DMS 273 (cell line): ENCODE data around the gene TCP11L2.

Source experiments
- DNase-seq: peaks from one replicate; lab custom pipeline; 2025; ENCODE audit not compliant: unreplicated experiment; lab: John Stamatoyannopoulos, UW

TCP11L2 gene

DNA sequence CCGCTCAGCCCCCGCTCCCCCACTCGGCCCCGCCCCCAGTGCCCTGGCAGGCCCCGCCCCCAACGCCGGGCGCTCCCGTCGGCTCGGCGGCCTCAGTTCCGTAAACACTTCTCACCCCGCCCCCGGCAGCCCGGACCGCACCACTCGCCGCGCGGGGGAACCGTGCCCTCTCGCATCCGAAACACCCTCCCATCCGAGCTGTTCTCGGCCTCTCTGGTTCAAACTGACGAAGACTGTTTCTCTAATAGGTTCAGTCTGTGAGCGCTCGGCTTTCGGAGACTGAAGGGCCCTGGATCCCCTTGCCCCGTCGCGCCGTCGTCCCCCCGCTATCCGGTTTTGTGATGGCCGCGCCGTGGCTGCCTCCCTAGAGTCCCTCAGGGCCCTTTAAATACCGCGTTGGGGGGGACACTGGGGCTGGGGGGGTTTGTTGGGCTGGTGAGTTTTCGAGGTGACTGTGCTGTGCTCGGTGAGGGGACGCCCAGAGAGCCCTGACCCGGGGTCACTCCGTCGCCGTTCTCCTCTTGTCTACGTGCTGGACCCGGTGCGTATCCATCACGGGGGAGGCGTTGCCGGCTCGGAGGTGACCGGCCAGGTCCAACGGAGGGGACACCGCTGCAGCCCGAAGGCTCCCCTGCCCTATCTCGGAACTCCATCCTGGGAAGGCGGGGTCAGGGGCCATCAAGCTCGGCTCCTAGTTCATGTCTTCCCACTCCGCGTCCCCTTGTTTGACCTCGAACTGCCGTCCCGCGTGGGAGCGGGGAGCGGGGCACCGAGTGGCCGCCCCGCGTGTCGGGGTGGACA, at the start of gene TCP11L2:
Gene TCP11L2 (plus strand): TSS at position 333 of the 801 bp plus-strand sequence. CDS start 8,343 bp downstream, outside the sequence.
- peak; percentile 90 for DNase-seq

DNA sequence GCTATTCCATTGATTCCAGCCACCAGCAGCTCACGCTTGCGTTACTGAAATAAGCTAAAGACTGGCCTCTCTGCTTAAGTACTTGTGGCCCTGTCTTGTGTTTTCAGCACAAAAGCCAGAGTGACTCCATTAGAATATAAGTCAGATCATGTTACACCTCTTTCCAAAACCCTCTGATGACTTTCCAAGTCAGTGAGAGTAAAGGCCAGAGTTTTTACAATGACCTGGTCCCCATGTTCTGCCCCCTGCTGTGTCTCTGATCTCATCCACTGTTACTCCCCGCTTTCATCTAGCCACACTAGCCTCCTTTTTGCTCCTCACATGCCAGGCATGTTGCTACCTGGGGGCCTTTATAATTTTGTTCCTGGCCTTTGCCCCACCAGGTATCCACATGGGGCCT, 47.8 kb upstream of the TCP11L2 start:
- DNase-seq: peak; percentile 45

DNA sequence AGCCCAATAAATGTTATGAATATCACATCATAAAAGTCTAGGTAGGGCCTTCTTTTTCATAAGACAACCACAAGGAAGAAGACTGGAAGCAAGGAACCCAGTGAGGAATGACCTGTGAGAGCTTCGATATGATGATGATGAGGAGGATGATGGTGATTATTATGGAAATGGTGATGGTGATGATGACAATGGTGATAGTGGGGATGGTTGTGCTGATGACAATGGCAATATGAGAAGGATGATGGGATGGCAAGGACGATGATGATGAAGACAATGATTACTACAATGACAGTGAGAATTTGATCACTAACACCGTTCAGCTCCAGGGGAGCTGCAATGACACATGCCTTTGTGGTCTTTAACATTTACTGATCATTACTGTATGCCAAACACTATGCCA, 47.0 kb upstream of the TCP11L2 start:
- DNase-seq: no peak

DNA sequence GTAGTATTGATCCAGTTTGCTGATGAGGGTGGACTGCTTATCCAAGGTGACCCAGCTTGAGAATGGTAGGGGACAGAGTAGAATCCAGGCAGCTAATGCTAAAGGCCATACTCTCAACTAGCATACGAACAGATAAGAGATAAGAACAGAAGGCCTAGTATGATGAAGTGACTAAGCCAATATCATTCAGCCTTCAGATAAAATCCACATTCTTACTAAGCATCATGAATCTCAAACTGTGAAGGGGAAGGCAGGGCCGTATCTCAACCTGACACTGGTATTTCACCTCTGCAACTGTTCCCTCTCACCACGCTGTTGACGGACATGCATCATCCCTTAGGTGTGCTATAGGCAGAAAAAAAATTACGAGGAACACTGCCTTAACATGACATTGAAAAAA, 46.6 kb upstream of the TCP11L2 start:
- no peak for DNase-seq

DNA sequence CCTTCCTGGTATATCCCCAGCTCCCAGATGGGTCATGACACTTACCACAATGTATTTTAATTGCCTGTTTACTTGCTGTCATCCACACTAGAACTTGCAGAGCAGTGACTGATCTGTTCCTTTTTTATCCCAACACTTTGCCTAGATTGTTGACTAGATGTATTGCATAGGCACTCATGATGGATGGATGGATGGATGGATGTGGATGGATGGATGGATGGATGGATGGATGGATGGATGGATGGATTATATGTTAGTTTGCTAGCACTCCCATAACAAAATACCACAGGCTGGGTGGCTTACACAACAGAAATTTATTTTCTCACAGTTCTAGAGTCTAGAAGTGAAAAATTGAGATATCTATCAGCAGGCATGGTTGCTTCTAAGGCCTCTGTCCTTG, 46.0 kb upstream of the TCP11L2 start:
- DNase-seq: no peak

DNA sequence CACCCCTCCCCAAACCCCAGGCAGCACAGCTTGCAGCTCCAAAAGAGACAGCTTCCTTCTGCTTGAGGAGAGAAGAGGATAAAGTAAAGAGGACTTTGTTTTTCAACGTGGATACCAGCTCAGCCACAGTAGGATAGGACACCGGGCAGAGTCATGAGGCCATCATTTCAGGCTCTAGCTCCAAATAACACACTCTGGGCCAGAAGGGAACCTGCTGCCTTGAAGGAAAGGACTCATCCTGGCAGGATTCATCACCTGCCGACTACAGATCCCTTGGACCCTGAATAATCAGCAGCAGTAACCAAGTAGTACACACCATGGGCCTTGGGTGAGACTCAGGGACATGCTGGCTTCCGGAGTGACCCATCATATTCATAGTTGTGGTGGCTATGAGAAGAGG, 44.3 kb upstream of the TCP11L2 start:
- DNase-seq: no peak

DNA sequence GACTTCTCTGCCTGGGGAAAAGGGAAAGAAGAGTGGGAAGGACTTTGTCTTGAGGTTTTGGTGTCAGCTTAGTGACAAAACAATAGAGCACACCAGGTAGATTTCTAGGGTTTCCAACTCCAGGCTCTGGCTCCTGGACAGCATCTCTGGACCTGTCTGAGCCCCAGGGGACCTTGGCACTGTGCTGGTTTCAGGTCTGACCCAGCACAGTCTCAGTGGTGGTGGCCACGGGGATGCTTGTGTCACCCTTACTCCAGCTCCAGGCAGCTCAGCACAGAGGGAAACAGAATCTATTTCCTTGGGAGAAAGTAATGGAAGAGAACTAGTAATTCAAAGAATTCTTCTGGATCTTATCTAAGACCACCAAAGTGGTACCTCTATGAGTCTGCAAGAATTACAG, 43.6 kb upstream of the TCP11L2 start:
- DNase-seq: no peak

DNA sequence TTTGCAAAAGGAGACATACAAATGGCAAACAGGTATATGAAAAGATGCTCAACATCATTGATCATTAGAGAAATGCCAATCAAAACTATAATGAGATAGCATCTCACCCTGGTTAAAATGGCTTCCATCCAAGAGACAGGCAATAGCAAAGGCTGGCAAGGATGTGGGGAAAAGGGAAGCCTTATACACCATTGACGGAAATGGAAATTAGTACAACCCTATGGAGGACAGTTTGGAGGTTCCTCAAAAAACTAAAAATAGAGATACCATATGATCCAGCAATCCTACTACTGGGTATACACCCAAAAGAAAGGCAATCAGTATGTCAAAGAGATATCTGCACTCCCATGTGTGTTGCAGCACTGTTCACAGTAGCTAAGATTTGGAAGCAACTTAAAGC, 37.4 kb upstream of the TCP11L2 start:
- DNase-seq: no peak

DNA sequence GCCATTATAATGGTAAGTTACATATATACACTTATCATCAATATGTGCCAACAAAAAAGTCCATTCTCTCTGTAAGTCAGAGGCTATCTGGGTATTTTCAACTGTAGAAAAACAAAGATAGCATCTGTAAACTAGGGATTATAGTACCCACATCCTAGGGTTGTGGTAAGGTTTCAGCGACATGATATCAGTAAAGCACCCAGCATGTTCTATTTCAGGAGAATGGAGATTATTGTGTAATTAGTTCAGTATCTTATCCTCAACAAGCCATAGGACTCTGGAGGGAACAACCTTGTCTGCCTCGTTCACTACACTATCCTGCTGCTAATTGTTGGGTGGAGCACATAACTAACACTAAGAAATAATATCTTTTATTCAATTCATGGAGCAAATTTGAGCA, 35.0 kb upstream of the TCP11L2 start:
- no peak for DNase-seq

DNA sequence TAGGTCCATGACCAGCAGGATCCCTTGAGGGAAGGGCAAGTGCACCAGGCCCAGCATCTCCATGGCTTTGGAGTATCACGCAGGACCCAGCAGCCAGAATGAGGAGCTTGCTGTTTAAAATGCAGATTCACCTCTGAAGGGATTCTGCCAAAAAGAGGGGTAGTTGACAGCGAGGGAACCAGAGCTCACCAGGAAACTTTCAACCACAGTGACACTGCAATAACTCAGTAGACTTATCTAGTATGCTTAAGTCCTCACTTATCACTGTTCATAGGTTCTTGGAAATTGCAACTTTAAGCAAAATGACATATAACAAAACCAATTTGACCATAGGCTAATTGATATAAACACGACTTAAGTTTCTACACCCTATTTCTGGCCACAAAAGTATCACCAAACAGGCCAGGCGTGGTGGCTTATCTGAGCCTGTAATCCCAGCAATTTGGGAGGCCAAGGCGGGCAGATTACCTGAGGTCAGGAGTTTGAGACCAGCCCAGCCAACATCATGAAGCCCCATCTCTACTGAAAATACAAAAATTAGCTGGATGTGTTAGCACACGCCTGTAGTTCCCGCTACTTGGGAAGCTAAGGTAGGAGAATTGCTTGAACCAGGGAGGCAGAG, 33.3 kb upstream of the TCP11L2 start:
- DNase-seq: no peak

DNA sequence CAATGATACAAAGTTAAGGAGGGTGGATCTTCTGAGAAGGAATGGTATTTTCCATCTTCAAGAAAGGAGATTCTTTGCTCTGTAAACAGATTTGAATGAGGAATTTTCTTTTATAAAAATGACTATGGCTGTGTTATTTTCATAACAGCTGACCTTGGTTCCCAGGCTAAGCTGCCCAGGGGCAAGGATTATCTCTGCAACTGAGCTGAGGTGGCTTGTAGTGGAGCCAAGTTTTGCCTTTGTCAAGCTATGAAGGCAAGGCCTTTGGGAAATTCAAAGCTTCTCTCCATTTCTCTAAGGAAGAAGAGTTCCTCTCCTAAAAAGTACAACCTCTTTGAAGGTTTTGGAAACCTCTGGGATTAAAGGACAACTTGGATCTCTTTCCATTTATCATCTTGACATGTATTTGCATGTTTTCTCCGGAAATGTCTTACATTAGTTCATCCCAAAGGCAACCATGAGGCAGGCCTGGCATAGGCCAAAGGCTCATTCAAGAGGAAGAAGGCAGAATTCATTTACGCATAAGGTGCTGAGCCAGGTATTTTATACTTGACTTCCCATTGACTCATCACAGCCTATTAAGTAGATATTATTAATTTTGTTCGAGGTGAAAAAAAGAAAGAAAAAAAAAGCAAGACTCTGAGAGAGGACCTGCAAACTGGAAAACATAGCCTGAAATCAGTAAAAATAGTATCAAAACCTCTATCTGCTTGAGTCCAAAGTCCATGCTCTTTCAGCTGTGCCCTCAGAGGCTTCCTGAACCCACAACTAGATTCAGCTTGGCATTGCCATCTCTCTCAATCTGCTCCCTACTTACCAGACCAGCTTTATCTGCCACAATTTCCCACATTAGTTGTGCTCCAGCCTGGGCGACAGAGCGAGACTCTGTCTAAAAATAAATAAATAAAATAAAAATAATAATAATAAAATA, 30.7 kb upstream of the TCP11L2 start:
- no peak for DNase-seq

DNA sequence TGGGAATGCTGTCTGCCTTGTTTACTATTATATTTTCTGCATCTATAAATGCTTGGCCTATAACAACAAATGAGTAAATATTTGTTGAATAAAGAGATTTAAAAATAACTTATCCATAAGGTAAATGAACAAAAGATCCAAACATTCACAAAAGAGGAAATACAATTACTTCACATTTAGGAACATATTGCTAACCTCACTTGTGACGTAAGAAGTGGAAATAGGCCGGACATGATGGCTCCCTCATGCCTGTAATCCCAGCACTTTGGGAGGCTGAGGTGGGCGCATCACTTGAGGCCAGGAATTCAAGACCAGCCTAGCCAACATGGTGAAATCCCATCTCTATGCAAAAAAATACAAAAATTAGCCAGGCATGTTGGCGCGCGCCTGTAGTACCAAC, 29.0 kb upstream of the TCP11L2 start:
- no peak for DNase-seq

DNA sequence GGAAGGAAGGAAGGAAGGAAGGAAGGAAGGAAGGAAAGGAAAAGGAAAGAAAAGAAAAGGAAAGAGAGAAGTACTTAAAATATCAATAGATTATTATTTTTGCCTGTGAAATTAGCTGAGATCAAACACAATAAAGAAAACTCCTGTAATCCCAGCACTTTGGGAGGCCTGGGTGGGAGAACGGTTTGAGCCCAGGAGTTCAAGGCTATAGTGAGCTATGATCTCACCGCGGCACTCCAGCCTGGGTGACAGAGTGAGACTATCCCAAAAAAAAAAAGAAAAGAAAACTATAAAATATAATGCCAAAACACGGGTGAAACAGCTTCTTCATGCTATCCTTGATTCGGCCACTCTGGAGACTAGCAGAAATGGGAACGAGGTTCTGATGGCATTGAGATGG, 28.5 kb upstream of the TCP11L2 start:
- DNase-seq: no peak

DNA sequence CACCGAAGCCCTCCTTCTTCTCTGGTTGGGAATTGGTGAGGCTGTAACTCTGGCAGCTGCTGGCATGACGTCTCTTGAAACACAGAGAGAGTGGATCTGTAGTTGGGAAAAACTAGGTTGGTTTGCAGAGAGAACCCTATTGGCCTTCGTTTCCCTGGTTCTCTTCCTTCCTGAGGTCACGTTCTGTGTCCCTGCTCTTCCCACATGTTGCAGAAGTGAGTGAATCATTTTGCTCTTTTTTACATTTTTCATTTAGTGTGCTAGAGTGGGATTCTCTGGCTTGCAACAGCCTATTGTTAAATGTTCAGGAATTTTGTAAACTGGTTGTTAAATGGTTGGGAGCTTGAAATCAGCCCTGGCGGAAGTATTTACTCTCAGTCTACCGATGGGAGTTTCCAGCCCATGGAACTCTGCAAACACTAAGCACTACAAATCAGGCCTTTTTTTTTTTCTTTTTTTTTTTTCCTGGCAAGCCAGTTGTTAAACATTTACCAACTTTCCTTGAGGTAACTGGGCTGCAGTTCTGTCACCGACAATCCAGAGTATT, 27.9 kb upstream of the TCP11L2 start:
- no peak for DNase-seq

DNA sequence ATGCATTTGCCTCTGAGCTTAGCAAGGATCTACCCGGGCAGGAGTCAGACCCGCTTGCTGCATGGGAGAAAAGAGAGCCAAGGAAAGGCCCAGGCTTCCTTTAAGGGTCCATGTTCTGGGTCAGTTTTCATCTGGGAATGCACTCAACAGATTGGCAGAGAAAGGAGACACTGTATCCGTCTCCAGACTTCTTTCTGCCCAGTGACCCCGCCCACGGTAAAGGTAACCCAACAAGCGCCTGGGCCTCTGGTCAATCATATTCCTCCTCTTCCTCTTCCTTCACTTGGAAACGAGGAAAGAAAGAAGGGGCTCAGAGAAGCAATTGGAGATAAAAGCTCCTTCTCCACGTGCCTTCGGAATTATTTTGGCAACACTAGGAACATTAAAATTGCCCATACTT, 27.1 kb upstream of the TCP11L2 start:
- no peak for DNase-seq

DNA sequence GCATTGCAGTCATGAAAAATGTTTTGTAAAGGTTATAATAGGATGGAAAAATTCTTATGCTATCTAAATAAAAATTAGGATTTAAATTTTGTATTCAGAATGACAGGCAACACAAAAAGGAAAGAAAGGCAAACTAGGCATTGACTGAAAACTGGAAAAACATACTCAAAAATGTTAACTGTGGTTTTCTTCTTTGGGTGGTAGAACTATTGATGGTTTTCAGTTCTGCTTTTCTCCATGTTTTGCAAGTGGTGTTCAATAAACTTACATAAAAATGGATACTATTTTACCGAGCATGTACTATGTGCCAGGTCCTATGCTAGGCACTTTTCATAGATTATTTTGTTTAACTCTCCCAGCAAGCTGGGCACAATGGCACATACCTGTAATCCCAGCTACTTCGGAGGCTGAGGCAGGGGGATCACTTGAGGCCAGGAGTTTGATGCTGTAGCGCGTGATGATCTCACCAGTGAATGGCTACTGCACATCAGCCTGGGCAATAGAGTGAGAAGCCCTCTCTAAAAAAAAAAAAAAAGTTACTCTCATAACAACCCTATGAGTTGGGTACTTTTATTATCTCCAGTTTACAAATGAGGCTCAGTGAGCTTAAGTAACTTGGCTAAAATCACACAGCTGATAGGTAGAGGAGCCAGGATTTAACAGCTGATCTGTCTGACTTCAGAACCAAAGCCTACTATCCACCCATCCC, 26.3 kb upstream of the TCP11L2 start:
- no peak for DNase-seq

DNA sequence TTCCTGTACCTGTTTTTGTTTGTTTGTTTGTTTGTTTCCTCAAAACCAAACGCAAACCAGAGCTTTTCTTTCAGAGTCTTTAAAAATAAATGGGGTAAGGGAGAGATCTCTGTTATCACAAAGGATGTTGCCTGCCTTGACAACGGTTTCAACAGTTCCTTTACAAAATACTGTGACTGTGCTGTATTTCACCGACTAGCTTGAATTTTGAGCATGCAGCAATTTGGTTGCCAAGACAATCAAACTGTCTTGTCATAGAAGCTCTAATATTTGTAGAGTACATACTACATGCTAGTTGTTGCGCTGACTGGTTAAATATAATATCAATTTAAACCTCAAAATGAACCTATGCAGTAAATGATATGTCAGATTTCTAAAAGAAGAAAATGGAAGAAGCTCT, 22.4 kb upstream of the TCP11L2 start:
- DNase-seq: no peak

DNA sequence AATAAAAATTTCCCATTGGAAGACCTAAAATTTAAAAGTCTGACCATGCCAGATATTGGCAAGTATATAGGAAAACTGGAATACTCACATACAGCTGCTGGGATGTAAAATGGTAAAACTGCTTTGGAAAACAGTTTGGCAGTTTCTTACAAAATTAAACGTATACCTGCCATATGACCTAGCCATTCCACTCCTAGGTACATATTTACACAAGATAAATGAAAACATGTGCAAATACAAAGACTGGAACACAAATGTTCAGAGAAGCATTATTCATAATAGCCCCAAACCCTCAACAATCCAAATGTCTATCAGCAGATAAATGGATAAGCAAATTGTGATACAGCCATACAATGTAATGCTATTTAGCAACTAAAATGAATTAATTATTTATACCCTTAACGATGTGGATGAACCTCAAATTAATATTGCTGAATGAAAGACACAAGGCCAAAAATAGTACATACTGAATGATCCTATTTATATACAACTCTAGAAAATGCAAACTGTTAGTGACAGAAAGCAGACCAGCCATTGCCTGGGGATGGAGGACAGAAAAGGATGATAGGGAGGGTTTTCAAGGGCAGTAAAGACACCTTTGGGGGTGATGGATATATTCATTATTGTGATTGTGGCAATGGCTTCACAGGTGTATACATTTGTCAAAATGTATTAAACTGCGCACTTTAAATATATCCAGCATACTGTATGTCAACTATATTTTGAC, 21.3 kb upstream of the TCP11L2 start:
- no peak for DNase-seq

DNA sequence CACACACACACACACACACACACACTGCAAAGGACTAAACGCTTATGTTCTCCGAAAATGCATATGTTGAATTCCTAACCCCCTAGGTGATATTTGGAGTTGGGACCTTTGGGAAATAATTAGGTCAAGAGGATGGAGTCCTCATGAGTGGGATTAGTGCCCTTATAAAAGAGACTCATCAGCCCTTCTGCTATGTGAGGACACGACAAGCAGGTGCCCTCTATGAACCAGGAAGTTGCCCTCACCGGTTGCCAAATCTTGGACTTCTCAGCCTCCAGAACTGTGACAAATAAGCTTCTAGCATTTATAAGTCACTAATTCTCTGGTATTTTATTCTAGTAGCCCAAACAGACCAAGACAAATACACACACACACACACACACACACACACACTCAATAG, 20.7 kb upstream of the TCP11L2 start:
- DNase-seq: no peak

DNA sequence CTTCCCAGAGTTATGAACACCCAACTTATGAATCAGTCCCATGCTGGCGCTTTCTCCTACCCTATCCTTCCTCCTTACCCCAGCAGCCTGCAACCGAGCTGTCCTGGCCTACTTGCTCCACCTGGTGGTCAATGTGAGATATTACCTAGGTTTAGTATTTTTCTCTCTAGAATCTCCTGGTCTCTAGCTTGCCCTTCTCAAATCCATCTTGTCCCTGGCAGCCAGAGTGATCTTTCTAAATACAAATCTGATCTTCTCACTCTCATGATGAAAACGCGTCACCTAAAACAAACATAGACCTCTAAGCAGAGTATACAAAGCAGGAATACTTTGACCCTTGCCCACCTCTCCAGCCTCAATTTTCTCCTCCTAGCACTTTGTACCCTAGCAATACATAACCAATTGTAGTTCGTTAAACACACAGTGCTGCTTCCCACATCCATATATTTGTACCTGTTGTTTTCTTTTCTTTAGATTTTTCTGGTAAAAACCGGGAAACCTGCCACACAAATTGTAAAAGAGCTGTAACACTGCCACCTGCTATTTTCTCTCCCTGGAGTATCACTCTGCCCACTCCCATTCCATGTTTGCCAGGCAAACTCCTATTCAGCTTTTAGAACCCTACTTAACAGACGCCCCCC, 20.0 kb upstream of the TCP11L2 start:
- peak; percentile 53 for DNase-seq
